ENCODE measurements around the gene DHRSX.

DHRSX gene

DNA sequence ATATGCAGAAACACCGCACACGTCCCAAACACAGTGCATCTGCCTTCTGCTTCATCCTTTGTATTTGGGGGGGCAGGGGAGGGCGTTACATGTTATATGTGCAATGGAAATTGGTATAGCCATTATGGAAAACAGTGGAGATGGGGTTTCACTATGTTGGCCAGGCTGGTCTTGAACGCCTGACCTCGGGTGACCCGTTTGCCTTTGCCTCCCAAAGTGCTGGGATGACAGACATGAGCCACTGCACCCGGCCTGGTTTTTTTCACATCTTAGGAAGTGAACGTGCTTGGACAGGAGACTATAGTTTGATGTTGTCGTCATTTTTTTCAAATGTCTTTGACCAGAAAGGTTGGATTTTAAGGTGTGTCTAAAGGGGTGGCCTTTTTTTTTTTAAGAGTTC, 88.6 kb downstream of the DHRSX start:
- WGBS, 2 donors (ENCODE audit: extremely low coverage in 2 of 2, insufficient read length in 2 of 2, insufficient replicate concordance in 1 of 2), result no CpG with 5 or more reads among the region's 9 CpGs
- Histone ChIP-seq H4K91ac (ENCODE audit: low read depth, low read length, poor library complexity) (no peak overlapping the region), H3K4me1 (ENCODE audit: control insufficient read depth in 2 of 2, insufficient read depth in 1 of 2, low read depth in 1 of 2, low read length in 2 of 2) (peaks cover 0 to 3% of the 10 kb centered on the region in 2 donors), H3K4ac (ENCODE audit: low read length) (no peak overlapping the region), H3K79me1 (ENCODE audit: low read depth, low read length) (peaks cover 2% of the 10 kb centered on the region), H3K4me3 (ENCODE audit: low read length in 2 of 2) (no peak overlapping the region), H3K27ac (replicated peaks; ENCODE audit: low read length) (no peak overlapping the region), H2BK12ac (ENCODE audit: low read length) (no peak overlapping the region), H3K27me3 (ENCODE audit: control insufficient read depth in 3 of 3, insufficient read depth in 3 of 3, low read depth in 1 of 3, low read length in 3 of 3) (no peaks in the 10 kb centered on the region), H3K9ac (ENCODE audit: low read depth, low read length, poor library complexity) (no peak overlapping the region), H3K14ac (ENCODE audit: low read length) (no peak overlapping the region), H2BK5ac (ENCODE audit: low read length) (no peak overlapping the region), H3K9me3 (replicated peaks in 1 of 2; ENCODE audit: control insufficient read depth in 2 of 2, insufficient read depth in 1 of 2, low read depth in 1 of 2, low read length in 2 of 2) (peaks cover 5 to 14% of the 10 kb centered on the region in 2 donors), H4K8ac (ENCODE audit: low read depth, low read length) (no peak overlapping the region), H2AK5ac (ENCODE audit: low read depth, low read length) (no peak overlapping the region), H2AFZ (ENCODE audit: low read length) (no peak overlapping the region), H3K36me3 (replicated peaks in 1 of 2; ENCODE audit: control insufficient read depth in 2 of 2, insufficient read depth in 2 of 2, low read length in 2 of 2) (peaks cover 7 to 13% of the 10 kb centered on the region in 2 donors), H3K18ac (ENCODE audit: low read length) (no peak overlapping the region), H3K23ac (ENCODE audit: low read depth, low read length, poor library complexity) (no peak overlapping the region), H2BK120ac (ENCODE audit: low read depth, low read length) (no peak overlapping the region), H2BK15ac (ENCODE audit: low read length) (no peak overlapping the region), H3K4me2 (ENCODE audit: insufficient read depth, low read length, poor library complexity, severe bottlenecking) (no peak overlapping the region)
- no peak for DNase-seq (ENCODE audit: low spot score)

DNA sequence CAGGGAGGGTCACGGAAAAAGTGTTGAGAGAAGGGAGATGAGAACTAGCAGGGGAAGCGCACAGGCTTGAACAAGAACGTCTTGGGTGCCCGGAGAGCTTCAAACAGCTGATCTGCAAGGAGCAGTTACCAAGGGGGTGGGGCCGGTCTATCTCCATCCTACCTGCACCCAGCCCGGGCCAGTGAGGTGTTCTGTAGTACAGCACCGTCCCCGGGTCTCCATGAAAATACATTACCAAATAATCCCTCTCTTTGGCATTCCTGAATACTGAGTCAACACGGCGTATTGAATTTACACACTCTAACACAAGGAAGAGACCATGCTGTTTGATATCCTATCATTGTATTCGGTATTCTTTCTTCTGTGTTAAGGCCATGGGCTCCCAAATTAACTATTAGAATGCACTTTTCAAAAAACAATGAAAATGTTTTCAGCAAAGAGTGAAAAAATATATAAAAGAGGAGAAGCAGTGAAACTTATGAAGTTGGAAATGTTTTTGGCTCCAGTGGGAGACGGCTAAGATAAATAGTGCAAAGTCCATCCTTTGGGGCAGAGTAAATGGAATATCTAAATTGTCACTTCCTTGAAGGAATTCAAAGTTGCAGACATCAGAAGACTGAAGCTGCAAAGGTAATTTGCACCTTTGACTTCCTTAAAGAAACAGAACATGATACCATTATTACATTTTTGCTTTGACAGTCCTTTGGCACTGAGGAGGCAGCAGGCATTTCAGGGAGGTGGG, 90.3 kb downstream of the DHRSX start:
- no peak overlapping the region for H2BK12ac ChIP-seq (ENCODE audit: low read length)
- no peak overlapping the region for H3K18ac ChIP-seq (ENCODE audit: low read length)
- H2BK15ac ChIP-seq (ENCODE audit: low read length), result no peak overlapping the region
- peaks cover 11 to 19% of the 10 kb centered on the region in 2 donors for H3K36me3 ChIP-seq (replicated peaks in 1 of 2; ENCODE audit: control insufficient read depth in 2 of 2, insufficient read depth in 2 of 2, low read length in 2 of 2)
- no peak overlapping the region for H3K23ac ChIP-seq (ENCODE audit: low read depth, low read length, poor library complexity)
- H3K4me2 ChIP-seq (ENCODE audit: insufficient read depth, low read length, poor library complexity, severe bottlenecking), result no peak overlapping the region
- H2BK120ac ChIP-seq (ENCODE audit: low read depth, low read length), result no peak overlapping the region
- H3K79me1 ChIP-seq (ENCODE audit: low read depth, low read length), result no peaks in the 10 kb centered on the region
- H2AK5ac ChIP-seq (ENCODE audit: low read depth, low read length), result no peak overlapping the region
- no peak overlapping the region for H3K14ac ChIP-seq (ENCODE audit: low read length)
- no peak for DNase-seq (ENCODE audit: low spot score)
- no CpG with 5 or more reads among the region's 12 CpGs for WGBS, 2 donors (ENCODE audit: extremely low coverage in 2 of 2, insufficient read length in 2 of 2, insufficient replicate concordance in 1 of 2)
- no peak overlapping the region for H3K9ac ChIP-seq (ENCODE audit: low read depth, low read length, poor library complexity)
- H3K9me3 ChIP-seq (replicated peaks in 1 of 2; ENCODE audit: control insufficient read depth in 2 of 2, insufficient read depth in 1 of 2, low read depth in 1 of 2, low read length in 2 of 2), result peaks cover 9 to 21% of the 10 kb centered on the region in 2 donors
- no peaks in the 10 kb centered on the region for H3K27me3 ChIP-seq (ENCODE audit: control insufficient read depth in 3 of 3, insufficient read depth in 3 of 3, low read depth in 1 of 3, low read length in 3 of 3)
- no peak overlapping the region for H3K4ac ChIP-seq (ENCODE audit: low read length)
- no peak overlapping the region for H3K4me3 ChIP-seq (ENCODE audit: low read length in 2 of 2)
- no peak overlapping the region for H2AFZ ChIP-seq (ENCODE audit: low read length)
- H4K8ac ChIP-seq (ENCODE audit: low read depth, low read length), result no peak overlapping the region
- no peak overlapping the region for H2BK5ac ChIP-seq (ENCODE audit: low read length)
- H3K27ac ChIP-seq (replicated peaks; ENCODE audit: low read length), result no peak overlapping the region
- H3K4me1 ChIP-seq (ENCODE audit: control insufficient read depth in 2 of 2, insufficient read depth in 1 of 2, low read depth in 1 of 2, low read length in 2 of 2), result peaks cover 0 to 3% of the 10 kb centered on the region in 2 donors
- H4K91ac ChIP-seq (ENCODE audit: low read depth, low read length, poor library complexity), result no peak overlapping the region

DNA sequence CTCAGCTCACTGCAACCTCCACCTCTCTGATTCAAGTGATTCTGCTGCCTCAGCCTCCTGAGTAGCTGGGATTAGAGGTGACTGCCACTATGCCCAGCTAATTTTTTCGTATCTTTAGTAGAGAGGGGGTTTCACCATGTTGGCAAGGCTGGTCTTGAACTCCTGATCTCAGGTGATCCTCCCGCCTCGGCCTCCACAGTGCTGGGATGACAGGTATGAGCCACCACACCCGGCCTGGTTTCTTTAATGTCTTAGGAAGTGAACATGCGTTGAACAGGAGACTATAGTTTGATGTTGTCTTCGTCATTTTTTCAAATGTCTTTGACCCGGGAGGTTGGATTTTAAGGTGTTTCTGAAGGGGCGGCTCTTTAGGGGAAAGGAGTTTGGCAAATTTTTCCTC, 91.0 kb downstream of the DHRSX start:
- no peak overlapping the region for H3K14ac ChIP-seq (ENCODE audit: low read length)
- H3K36me3 ChIP-seq (replicated peaks in 1 of 2; ENCODE audit: control insufficient read depth in 2 of 2, insufficient read depth in 2 of 2, low read length in 2 of 2), result peaks cover 11 to 19% of the 10 kb centered on the region in 2 donors
- no peaks in the 10 kb centered on the region for H3K79me1 ChIP-seq (ENCODE audit: low read depth, low read length)
- no peak overlapping the region for H3K4me2 ChIP-seq (ENCODE audit: insufficient read depth, low read length, poor library complexity, severe bottlenecking)
- H3K9ac ChIP-seq (ENCODE audit: low read depth, low read length, poor library complexity), result no peak overlapping the region
- H2AK5ac ChIP-seq (ENCODE audit: low read depth, low read length), result no peak overlapping the region
- no peak for DNase-seq (ENCODE audit: low spot score)
- no peak overlapping the region for H2BK15ac ChIP-seq (ENCODE audit: low read length)
- no peak overlapping the region for H2BK5ac ChIP-seq (ENCODE audit: low read length)
- H3K27me3 ChIP-seq (ENCODE audit: control insufficient read depth in 3 of 3, insufficient read depth in 3 of 3, low read depth in 1 of 3, low read length in 3 of 3), result no peaks in the 10 kb centered on the region
- H2BK120ac ChIP-seq (ENCODE audit: low read depth, low read length), result no peak overlapping the region
- H4K91ac ChIP-seq (ENCODE audit: low read depth, low read length, poor library complexity), result no peak overlapping the region
- no peak overlapping the region for H2BK12ac ChIP-seq (ENCODE audit: low read length)
- no peak overlapping the region for H3K18ac ChIP-seq (ENCODE audit: low read length)
- H3K23ac ChIP-seq (ENCODE audit: low read depth, low read length, poor library complexity), result no peak overlapping the region
- peaks cover 0 to 4% of the 10 kb centered on the region in 2 donors for H3K4me1 ChIP-seq (ENCODE audit: control insufficient read depth in 2 of 2, insufficient read depth in 1 of 2, low read depth in 1 of 2, low read length in 2 of 2)
- H3K9me3 ChIP-seq (replicated peaks in 1 of 2; ENCODE audit: control insufficient read depth in 2 of 2, insufficient read depth in 1 of 2, low read depth in 1 of 2, low read length in 2 of 2), result peaks cover 9 to 21% of the 10 kb centered on the region in 2 donors
- H2AFZ ChIP-seq (ENCODE audit: low read length), result no peak overlapping the region
- H3K4ac ChIP-seq (ENCODE audit: low read length), result no peak overlapping the region
- WGBS, 2 donors (ENCODE audit: extremely low coverage in 2 of 2, insufficient read length in 2 of 2, insufficient replicate concordance in 1 of 2), result no CpG with 5 or more reads among the region's 8 CpGs
- H4K8ac ChIP-seq (ENCODE audit: low read depth, low read length), result no peak overlapping the region
- no peak overlapping the region for H3K4me3 ChIP-seq (ENCODE audit: low read length in 2 of 2)
- H3K27ac ChIP-seq (replicated peaks; ENCODE audit: low read length), result no peak overlapping the region

DNA sequence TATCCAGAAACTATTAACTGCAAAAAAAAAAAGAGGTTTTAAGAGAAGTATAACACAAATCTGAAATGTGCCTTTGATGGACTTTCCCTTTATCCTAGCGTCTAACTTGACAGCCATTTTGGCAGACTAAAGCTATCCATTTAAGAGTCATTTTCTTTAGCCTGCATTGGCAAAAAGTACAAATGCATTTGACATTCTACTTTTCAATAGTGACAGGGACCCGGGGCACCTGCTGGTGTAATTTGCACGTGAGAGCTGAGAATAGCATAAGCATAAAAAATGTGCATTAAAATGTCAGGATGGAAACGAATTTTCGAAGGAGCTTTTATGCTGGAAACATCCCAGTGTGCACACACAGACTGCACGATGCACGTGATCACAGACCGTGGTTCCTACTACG, 91.9 kb downstream of the DHRSX start:
- H3K4ac ChIP-seq (ENCODE audit: low read length), result no peak overlapping the region
- no CpG with 5 or more reads among the region's 9 CpGs for whole genome bisulfite sequencing, 2 donors (ENCODE audit: extremely low coverage in 2 of 2, insufficient read length in 2 of 2, insufficient replicate concordance in 1 of 2)
- H3K18ac ChIP-seq (ENCODE audit: low read length), result no peak overlapping the region
- no peak overlapping the region for H2BK12ac ChIP-seq (ENCODE audit: low read length)
- H3K27me3 ChIP-seq (ENCODE audit: control insufficient read depth in 3 of 3, insufficient read depth in 3 of 3, low read depth in 1 of 3, low read length in 3 of 3), result no peaks in the 10 kb centered on the region
- H3K27ac ChIP-seq (replicated peaks; ENCODE audit: low read length), result no peak overlapping the region
- no peak for DNase-seq (ENCODE audit: low spot score)
- H3K4me2 ChIP-seq (ENCODE audit: insufficient read depth, low read length, poor library complexity, severe bottlenecking), result no peak overlapping the region
- no peak overlapping the region for H2AFZ ChIP-seq (ENCODE audit: low read length)
- H3K9me3 ChIP-seq (replicated peaks in 1 of 2; ENCODE audit: control insufficient read depth in 2 of 2, insufficient read depth in 1 of 2, low read depth in 1 of 2, low read length in 2 of 2), result peaks cover 9 to 21% of the 10 kb centered on the region in 2 donors
- H3K23ac ChIP-seq (ENCODE audit: low read depth, low read length, poor library complexity), result no peak overlapping the region
- no peak overlapping the region for H3K4me3 ChIP-seq (ENCODE audit: low read length in 2 of 2)
- H2AK5ac ChIP-seq (ENCODE audit: low read depth, low read length), result no peak overlapping the region
- no peaks in the 10 kb centered on the region for H3K79me1 ChIP-seq (ENCODE audit: low read depth, low read length)
- H4K8ac ChIP-seq (ENCODE audit: low read depth, low read length), result no peak overlapping the region
- peaks cover 11 to 19% of the 10 kb centered on the region in 2 donors for H3K36me3 ChIP-seq (replicated peaks in 1 of 2; ENCODE audit: control insufficient read depth in 2 of 2, insufficient read depth in 2 of 2, low read length in 2 of 2)
- no peak overlapping the region for H3K14ac ChIP-seq (ENCODE audit: low read length)
- no peak overlapping the region for H3K9ac ChIP-seq (ENCODE audit: low read depth, low read length, poor library complexity)
- no peak overlapping the region for H2BK15ac ChIP-seq (ENCODE audit: low read length)
- H2BK5ac ChIP-seq (ENCODE audit: low read length), result no peak overlapping the region
- H4K91ac ChIP-seq (ENCODE audit: low read depth, low read length, poor library complexity), result no peak overlapping the region
- no peak overlapping the region for H2BK120ac ChIP-seq (ENCODE audit: low read depth, low read length)
- H3K4me1 ChIP-seq (ENCODE audit: control insufficient read depth in 2 of 2, insufficient read depth in 1 of 2, low read depth in 1 of 2, low read length in 2 of 2), result peaks cover 0 to 4% of the 10 kb centered on the region in 2 donors
